ENCODE measurements around the gene TRIM17. TPM values are rescaled to one million over a fixed set of nuclear protein-coding genes. Genes with fewer than 3 reads are reported as not detected.

TRIM17 gene

Small RNA genes lying within 50 kb of the gene (small RNA-seq; reads per million reads assigned to genes)
- not detected for gene MIR4666A (ENCODE audit: low read depth)

All from mesenchymal stem cell (in vitro differentiated cells and primary cell).